PFSK-1 (cell line): ENCODE results near the gene TAF4.

Source experiments
- FOXP2 ChIP-seq: optimal IDR thresholded peaks from 2 replicates; pipeline ENCODE3; 2011; ENCODE audit warnings: borderline replicate concordance, control low read depth, inconsistent platforms; ENCODE audit not compliant: insufficient read depth; ENCODE audit errors: extremely low read length, extremely low read depth
- POLR2AphosphoS5 ChIP-seq: IDR thresholded peaks from 2 replicates; pipeline ENCODE4 v1.6.1; 2012; ENCODE audit warnings: low read depth, mild to moderate bottlenecking, control low read depth, low read length, moderate library complexity
- TAF1 ChIP-seq: IDR thresholded peaks from 2 replicates; pipeline ENCODE4 v1.6.1; 2012; ENCODE audit warnings: low read length, control low read depth, borderline replicate concordance; ENCODE audit not compliant: insufficient read depth
- TF ChIP-seq, protein P1 (sequence below), 2 experiments: IDR thresholded peaks; 2 replicates each; pipeline versions ENCODE4 v1.6.1 to v1.8.0; 2011 to 2012; ENCODE audit warnings: low read depth in 2 of 2, low read length in 2 of 2, control low read depth in 1 of 2, inconsistent platforms in 1 of 2, mild to moderate bottlenecking in 1 of 2, moderate library complexity in 1 of 2; ENCODE audit not compliant: insufficient read depth in 1 of 2

DNA sequence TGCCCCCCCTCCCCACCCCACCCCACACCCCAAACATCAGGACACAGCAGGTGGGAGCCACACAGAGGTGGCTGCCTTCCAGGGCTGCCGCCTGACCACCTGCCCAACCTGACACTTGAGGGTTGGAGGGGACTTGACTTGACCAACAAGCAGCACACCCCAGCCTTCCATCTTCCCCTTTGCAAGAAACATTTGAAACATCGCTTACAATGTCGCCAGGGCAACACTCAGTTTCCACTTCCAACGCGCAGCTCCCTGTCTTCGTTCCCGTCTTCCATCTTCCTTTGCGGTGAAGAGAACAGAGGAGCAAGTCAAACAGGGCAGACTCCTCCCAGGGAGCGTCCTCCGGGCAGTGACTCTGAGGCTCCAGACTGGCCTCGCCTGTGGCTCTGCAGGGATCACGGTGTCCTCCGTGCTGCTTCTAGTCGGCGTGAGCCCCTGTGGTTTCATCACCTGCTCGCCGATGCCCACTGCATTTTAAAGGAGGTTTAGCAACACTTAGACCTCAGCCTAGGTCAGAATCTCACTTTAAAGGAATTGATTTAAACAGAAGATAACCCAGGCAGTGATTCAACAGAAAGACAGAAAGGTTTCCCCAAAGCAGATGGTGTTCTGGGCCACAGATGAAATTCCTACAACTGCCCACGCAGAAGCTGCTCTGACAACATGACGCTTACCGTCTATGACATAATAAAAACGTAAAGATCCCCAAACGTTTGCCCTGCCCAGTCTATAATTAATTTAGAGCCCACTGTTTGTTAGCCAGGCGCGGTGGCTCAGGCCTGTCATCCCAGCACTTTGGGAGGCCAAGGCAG, 130.8 kb downstream of the TAF4 start:
- no peak for TF ChIP-seq POLR2AphosphoS5
- TF ChIP-seq FOXP2 = no peak
- TF ChIP-seq, protein P1, sequence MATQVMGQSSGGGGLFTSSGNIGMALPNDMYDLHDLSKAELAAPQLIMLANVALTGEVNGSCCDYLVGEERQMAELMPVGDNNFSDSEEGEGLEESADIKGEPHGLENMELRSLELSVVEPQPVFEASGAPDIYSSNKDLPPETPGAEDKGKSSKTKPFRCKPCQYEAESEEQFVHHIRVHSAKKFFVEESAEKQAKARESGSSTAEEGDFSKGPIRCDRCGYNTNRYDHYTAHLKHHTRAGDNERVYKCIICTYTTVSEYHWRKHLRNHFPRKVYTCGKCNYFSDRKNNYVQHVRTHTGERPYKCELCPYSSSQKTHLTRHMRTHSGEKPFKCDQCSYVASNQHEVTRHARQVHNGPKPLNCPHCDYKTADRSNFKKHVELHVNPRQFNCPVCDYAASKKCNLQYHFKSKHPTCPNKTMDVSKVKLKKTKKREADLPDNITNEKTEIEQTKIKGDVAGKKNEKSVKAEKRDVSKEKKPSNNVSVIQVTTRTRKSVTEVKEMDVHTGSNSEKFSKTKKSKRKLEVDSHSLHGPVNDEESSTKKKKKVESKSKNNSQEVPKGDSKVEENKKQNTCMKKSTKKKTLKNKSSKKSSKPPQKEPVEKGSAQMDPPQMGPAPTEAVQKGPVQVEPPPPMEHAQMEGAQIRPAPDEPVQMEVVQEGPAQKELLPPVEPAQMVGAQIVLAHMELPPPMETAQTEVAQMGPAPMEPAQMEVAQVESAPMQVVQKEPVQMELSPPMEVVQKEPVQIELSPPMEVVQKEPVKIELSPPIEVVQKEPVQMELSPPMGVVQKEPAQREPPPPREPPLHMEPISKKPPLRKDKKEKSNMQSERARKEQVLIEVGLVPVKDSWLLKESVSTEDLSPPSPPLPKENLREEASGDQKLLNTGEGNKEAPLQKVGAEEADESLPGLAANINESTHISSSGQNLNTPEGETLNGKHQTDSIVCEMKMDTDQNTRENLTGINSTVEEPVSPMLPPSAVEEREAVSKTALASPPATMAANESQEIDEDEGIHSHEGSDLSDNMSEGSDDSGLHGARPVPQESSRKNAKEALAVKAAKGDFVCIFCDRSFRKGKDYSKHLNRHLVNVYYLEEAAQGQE (IDR thresholded peaks at IDR 0.05; ENCODE audit: insufficient read depth in 1 of 2, low read depth in 2 of 2, low read length in 2 of 2) = no peak
- TF ChIP-seq TAF1 = no peak
